Right kidney (tissue), 1 donor: Measurements from ENCODE around the gene FHAD1.

ENCODE experiments used
- DNase-seq: peaks from one replicate; pipeline ENCODE4 v3.0.0-alpha.2; 2016

The FHAD1 gene

GRCh38 chr1:15218287-15219279 is 28.4 kb upstream of the FHAD1 start:
- DNase-seq, result no peak

GRCh38 chr1:15219280-15220023 is 27.6 kb upstream of the FHAD1 start:
- DNase-seq, result no peak

GRCh38 chr1:15220024-15220392 is 27.0 kb upstream of the FHAD1 start:
- no peak for DNase-seq

- no peak for DNase-seq
Measured at GRCh38 chr1:15220825-15221431, 26.1 kb upstream of the FHAD1 start.

- DNase-seq, result no peak
Measured at GRCh38 chr1:15222653-15223303, 24.2 kb upstream of the FHAD1 start.

- no peak for DNase-seq
Measured at GRCh38 chr1:15224259-15224869, 22.7 kb upstream of the FHAD1 start.

- no peak for DNase-seq
Measured at GRCh38 chr1:15224974-15225373, 22.0 kb upstream of the FHAD1 start.

GRCh38 chr1:15225461-15225860 is 21.6 kb upstream of the FHAD1 start:
- DNase-seq, result no peak

GRCh38 chr1:15226388-15227255 is 20.4 kb upstream of the FHAD1 start:
- no peak for DNase-seq

GRCh38 chr1:15229707-15230131 is 17.3 kb upstream of the FHAD1 start:
- DNase-seq, result no peak

- no peak for DNase-seq
Measured at GRCh38 chr1:15231714-15232201, 15.3 kb upstream of the FHAD1 start.

GRCh38 chr1:15233689-15234088 is 13.3 kb upstream of the FHAD1 start:
- DNase-seq, result no peak

GRCh38 chr1:15236321-15236721 is 10.7 kb upstream of the FHAD1 start:
- DNase-seq, result no peak

GRCh38 chr1:15236746-15237145 is 10.3 kb upstream of the FHAD1 start:
- DNase-seq, result no peak

- DNase-seq, result no peak
Measured at GRCh38 chr1:15238789-15239188, 8.2 kb upstream of the FHAD1 start.

- DNase-seq, result no peak
Measured at GRCh38 chr1:15242766-15243165, 4.3 kb upstream of the FHAD1 start.

- no peak for DNase-seq
Measured at GRCh38 chr1:15243275-15244043, 3.6 kb upstream of the FHAD1 start.

GRCh38 chr1:15244813-15245212 is 2.2 kb upstream of the FHAD1 start:
- DNase-seq, result no peak

- DNase-seq, result no peak
Measured at GRCh38 chr1:15245593-15246360, 1.2 kb upstream of the FHAD1 start.
